Mucosa of descending colon (tissue), 3 donors: ENCODE data around the gene PSMB3. TPM values are rescaled to one million over a fixed set of nuclear protein-coding genes. Genes with fewer than 3 reads are reported as not detected.

Source experiments
- ATAC-seq: fragments of 200-7000 bp; cut with Tn5 transposase; one replicate; pipeline ENCODE4 v1.9.1; 2020; ENCODE audit warnings: mild to moderate bottlenecking, moderate library complexity
- DNase-seq, 3 donors: peaks; one replicate each; pipeline ENCODE4 v3.0.0-alpha.2; 2020
- H3K36me3 ChIP-seq: fragments of 200-600 bp; one replicate; pipeline ENCODE4 v1.8.0; 2021; ENCODE audit warnings: low read depth, mild to moderate bottlenecking
- H3K4me1 ChIP-seq: fragments of 200-600 bp; one replicate; pipeline ENCODE4 v1.8.0; 2021; ENCODE audit warnings: low read depth, mild to moderate bottlenecking
- H3K4me3 ChIP-seq: fragments of 200-600 bp; one replicate; pipeline ENCODE4 v1.8.0; 2021; ENCODE audit warnings: mild to moderate bottlenecking
- H3K9me3 ChIP-seq: fragments of 200-600 bp; one replicate; pipeline ENCODE4 v1.8.0; 2021; ENCODE audit warnings: mild to moderate bottlenecking
- intact Hi-C, 2 donors: fragments of 100-400 bp; cut with DNase I in 1 of 2; cut with micrococcal nuclease in 1 of 2; formaldehyde crosslinking; loops; one replicate each; pipeline versions ENCODE4 v1.11.0 to v1.11.1; 2022; cut with DNase I, micrococcal nuclease
- total RNA-seq, 3 donors: library from RNA; stranded (reverse); fragmentation: NEBNext Ultra II Directional in 2 of 3; extraction: Animal tissue kit (Norgen Biotek cat#: 25700) in 2 of 3; gene quantifications; one replicate each; pipeline versions ENCODE4 v1.2.1 to v1.2.4, GENCODE V29; 2021 to 2023
- TF ChIP-seq, protein P1 (sequence below): fragments of 200-600 bp; IDR thresholded peaks from one replicate; pipeline ENCODE4 v1.8.0; 2022; ENCODE audit warnings: antibody characterized with exemption, mild to moderate bottlenecking
- donor health status: DM: no; HTN: no; CAD: no; lungs with moderate emphysema.
- donor health status: DM: no; HTN: no; CAD: no.
- donor health status: DM: no; HTN: yes; CAD: no.

Gene PSMB3
- total RNA-seq, 3 donors from 2014 or later, result 129 to 197 (median 145) TPM

DNA sequence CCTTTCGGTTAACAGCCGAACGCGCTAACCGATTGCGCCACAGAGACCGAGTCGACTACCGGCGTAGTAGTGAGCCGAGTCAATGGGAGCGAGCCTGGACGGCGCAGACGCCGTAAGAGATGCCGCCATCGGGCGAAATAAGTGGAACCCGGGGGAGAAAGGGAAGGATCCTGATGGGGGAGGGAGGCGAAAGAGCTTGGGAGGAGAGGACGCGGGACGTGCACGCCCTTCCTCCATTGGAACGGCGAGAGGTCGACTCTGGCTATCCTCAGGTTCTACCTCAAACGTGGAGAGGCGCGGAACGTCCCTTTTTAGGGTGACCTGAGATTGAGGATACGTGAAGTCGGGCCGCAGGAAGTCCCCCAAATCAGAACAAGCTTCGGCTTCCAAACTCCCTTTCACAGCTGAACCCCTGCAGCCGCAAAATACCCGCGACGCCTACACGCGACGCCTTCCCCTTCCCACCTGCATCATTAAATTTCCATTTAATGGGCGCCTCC is 683 bp upstream of the PSMB3 start:
- no peaks in the 10 kb centered on the region for H3K9me3 ChIP-seq
- intact Hi-C loops, result no loop called here
- TF ChIP-seq, protein P1, sequence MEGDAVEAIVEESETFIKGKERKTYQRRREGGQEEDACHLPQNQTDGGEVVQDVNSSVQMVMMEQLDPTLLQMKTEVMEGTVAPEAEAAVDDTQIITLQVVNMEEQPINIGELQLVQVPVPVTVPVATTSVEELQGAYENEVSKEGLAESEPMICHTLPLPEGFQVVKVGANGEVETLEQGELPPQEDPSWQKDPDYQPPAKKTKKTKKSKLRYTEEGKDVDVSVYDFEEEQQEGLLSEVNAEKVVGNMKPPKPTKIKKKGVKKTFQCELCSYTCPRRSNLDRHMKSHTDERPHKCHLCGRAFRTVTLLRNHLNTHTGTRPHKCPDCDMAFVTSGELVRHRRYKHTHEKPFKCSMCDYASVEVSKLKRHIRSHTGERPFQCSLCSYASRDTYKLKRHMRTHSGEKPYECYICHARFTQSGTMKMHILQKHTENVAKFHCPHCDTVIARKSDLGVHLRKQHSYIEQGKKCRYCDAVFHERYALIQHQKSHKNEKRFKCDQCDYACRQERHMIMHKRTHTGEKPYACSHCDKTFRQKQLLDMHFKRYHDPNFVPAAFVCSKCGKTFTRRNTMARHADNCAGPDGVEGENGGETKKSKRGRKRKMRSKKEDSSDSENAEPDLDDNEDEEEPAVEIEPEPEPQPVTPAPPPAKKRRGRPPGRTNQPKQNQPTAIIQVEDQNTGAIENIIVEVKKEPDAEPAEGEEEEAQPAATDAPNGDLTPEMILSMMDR, result no peak
- H3K4me1 ChIP-seq, result peaks cover 46% of the 10 kb centered on the region
- DNase-seq, result peak; percentile 88 to 91 (median 89)
- peak overlapping the region; percentile 84 for H3K4me3 ChIP-seq
- ATAC-seq, result peak; percentile 49
- H3K36me3 ChIP-seq, result peaks cover 9% of the 10 kb centered on the region

DNA sequence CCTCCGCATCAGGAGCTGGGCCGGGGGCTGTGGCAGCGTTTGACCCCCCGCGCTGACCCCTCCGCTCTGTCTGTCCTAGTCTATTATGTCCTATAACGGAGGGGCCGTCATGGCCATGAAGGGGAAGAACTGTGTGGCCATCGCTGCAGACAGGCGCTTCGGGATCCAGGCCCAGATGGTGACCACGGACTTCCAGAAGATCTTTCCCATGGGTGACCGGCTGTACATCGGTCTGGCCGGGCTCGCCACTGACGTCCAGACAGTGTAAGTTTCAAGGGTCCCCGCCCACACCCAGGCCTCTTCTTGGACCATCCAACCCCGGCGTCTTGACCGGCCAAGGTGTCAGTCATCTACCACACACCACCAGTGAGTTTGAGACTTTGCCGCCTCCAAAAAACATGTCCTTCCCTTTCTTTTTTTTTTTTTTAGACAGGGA is 548 bp downstream of the PSMB3 start:
- TF ChIP-seq, protein P1, result no peak
- Histone ChIP-seq H3K9me3 (no peaks in the 10 kb centered on the region), H3K4me3 (peak overlapping the region; percentile 84), H3K4me1 (peaks cover 36% of the 10 kb centered on the region), H3K36me3 (peaks cover 9% of the 10 kb centered on the region)
- ATAC-seq, result no peak
- DNase-seq, result peak in 1 of 3 donors; percentile 35
- intact Hi-C loops, result no loop called here

DNA sequence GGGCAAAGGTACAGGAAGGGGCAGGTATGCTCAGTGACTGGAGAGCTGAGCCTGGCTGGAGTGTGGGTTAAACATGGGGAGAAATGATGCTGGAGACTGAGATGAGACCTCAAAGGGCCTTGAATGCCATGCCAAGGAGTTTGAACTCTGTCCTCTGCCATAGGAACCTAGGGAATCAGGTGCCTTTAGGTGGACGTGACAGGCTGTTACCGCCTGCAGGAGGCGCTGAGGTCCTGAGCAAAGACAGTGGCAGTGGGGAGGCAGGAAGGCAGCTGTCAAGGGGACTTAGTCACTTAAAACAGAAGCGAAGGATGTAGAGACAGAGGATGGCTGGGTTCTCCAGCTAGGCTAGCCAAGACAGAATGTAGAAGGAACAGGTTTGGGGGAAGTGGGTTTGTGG is 9.1 kb downstream of the PSMB3 start:
- Histone ChIP-seq H3K4me1 (no peaks in the 10 kb centered on the region), H3K9me3 (no peaks in the 10 kb centered on the region), H3K36me3 (peaks cover 12% of the 10 kb centered on the region), H3K4me3 (no peak overlapping the region)
- TF ChIP-seq, protein P1, result no peak
- DNase-seq, result peak in 2 of 3 donors; percentile 27 to 42
- intact Hi-C loops, result loop anchor here in 1 of 2 donors (10.0 kb wide), 1 partner anchor 53 kb away; no protein-coding TSS in a partner anchor
- ATAC-seq, result peak; percentile 56

DNA sequence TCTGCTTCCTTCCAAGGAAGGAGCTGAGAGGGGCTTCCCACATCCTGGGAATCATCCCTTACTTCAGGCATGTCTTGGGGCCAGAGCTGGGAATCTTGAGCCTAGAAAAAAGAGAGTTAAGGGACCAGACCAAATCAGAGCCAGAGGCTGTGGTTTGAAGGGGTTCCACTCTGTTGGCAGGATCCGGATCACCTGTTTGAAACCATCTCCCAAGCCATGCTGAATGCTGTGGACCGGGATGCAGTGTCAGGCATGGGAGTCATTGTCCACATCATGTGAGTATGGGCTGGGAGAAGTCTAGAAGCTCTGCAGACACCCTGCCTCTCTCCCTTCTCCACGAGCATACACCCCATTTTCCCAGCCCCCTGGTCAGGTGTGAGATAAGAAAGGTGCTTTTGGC is 9.7 kb downstream of the PSMB3 start:
- TF ChIP-seq, protein P1, result no peak
- DNase-seq (no peak), ATAC-seq (no peak)
- Histone ChIP-seq H3K36me3 (peaks cover 12% of the 10 kb centered on the region), H3K9me3 (no peaks in the 10 kb centered on the region), H3K4me3 (no peak overlapping the region), H3K4me1 (no peaks in the 10 kb centered on the region)
- intact Hi-C loops, result loop anchor here in 1 of 2 donors (10.0 kb wide), 1 partner anchor 53 kb away; no protein-coding TSS in a partner anchor

DNA sequence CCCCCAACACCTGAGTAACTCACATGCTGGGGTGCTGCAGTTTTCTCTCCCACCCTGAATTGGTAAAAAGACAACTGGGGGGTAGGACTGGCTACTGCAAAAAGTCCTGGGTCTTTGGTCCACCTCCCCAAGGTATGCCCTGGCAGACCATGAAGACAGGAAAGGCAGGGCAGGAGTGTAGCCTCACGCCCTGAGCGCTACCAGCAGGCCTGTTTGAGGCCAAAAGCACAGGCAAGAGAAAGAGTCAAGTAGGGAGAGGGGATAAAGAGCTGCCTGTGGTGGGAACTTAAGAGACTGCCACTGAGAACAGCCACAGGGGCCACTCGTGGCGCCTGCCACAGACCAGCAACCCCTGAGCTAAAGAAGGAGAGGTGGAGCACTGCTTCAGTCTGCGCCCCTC is 13.8 kb downstream of the PSMB3 start:
- no peaks in the 10 kb centered on the region for H3K4me1 ChIP-seq
- H3K36me3 ChIP-seq, result peaks cover 5% of the 10 kb centered on the region
- TF ChIP-seq, protein P1, result no peak
- DNase-seq (no peak), ATAC-seq (no peak)
- intact Hi-C loops, result loop anchor here in 1 of 2 donors (10.0 kb wide), 1 partner anchor 48 kb away; no protein-coding TSS in a partner anchor
- no peak overlapping the region for H3K4me3 ChIP-seq
- H3K9me3 ChIP-seq, result no peaks in the 10 kb centered on the region
